WTC11 (cell line): Measurements from ENCODE around the gene ACACA.

ENCODE experiments used
- CBFB ChIP-seq: sonication (generic); formaldehyde crosslinking; IDR thresholded peaks from 2 replicates; pipeline ENCODE4 v1.8.1; 2022; ENCODE audit warnings: mild to moderate bottlenecking, low read depth, missing genetic modification reagents
- CREB1 ChIP-seq: sonication (generic); formaldehyde crosslinking; IDR thresholded peaks from 2 replicates; pipeline ENCODE4 v1.8.0; 2023; ENCODE audit warnings: mild to moderate bottlenecking, missing genetic modification reagents
- ESRRA ChIP-seq: sonication (generic); formaldehyde crosslinking; IDR thresholded peaks from 2 replicates; pipeline ENCODE4 v1.8.1; 2022; ENCODE audit warnings: mild to moderate bottlenecking, missing genetic modification reagents, borderline replicate concordance
- HMGXB4 ChIP-seq: sonication (generic); formaldehyde crosslinking; IDR thresholded peaks from 2 replicates; pipeline ENCODE4 v1.8.1; 2023; ENCODE audit warnings: mild to moderate bottlenecking, moderate library complexity, missing genetic modification reagents
- MXD4 ChIP-seq: fragments of 250-450 bp; sonication (Bioruptor Pico); IDR thresholded peaks from 2 replicates; pipeline ENCODE4 v1.8.0; 2021; ENCODE audit warnings: mild to moderate bottlenecking, moderate library complexity, borderline replicate concordance
- NFATC4 ChIP-seq: fragments of 250-450 bp; sonication (Bioruptor Pico); IDR thresholded peaks from 2 replicates; pipeline ENCODE4 v1.9.0; 2021; ENCODE audit warnings: mild to moderate bottlenecking
- NFYB ChIP-seq: sonication (generic); formaldehyde crosslinking; conservative IDR thresholded peaks from 2 replicates; pipeline ENCODE4 v1.8.0; 2022; ENCODE audit warnings: low read depth, missing genetic modification reagents
- ZBTB21 ChIP-seq: sonication (generic); formaldehyde crosslinking; IDR thresholded peaks from 2 replicates; pipeline ENCODE4 v1.8.1; 2023; ENCODE audit warnings: mild to moderate bottlenecking, missing genetic modification reagents, borderline replicate concordance
- ZNF281 ChIP-seq: sonication (generic); formaldehyde crosslinking; IDR thresholded peaks from 2 replicates; pipeline ENCODE4 v1.8.0; 2023; ENCODE audit warnings: mild to moderate bottlenecking, missing genetic modification reagents
- TF ChIP-seq, protein P1 (sequence below): sonication (generic); formaldehyde crosslinking; IDR thresholded peaks from 2 replicates; pipeline ENCODE4 v1.8.1; 2022; ENCODE audit warnings: mild to moderate bottlenecking, moderate library complexity, missing genetic modification reagents
- TF ChIP-seq, protein P2 (sequence below): fragments of 200-600 bp; IDR thresholded peaks from 2 replicates; pipeline ENCODE4 v1.8.0; 2022; ENCODE audit warnings: antibody characterized with exemption
- TF ChIP-seq, protein P3 (sequence below): sonication (generic); formaldehyde crosslinking; IDR thresholded peaks from 2 replicates; pipeline ENCODE4 v1.8.0; 2022; ENCODE audit warnings: mild to moderate bottlenecking, missing genetic modification reagents

DNA sequence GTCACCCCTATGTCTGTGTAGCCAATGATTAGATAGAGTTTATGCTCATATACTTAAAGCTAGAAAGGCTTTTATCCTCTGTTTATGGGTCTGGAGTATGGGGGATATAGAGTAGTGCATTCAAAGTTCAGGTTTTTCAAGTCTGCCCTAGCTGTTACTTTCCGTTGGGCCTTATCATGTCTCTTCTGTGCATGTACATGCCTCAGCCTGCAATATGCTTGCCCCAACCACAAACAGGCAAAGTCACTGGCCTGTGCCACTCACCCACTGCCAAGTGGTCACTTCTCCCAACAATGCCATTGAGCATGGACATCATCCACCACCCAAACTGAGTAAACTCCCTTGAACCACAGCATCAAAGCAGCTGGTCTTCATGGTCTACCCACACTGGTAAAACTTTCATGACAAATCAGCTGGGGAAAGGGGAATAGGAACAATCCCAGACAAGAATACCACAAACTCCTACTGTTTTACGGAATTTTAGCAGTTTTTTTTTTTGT, 101.2 kb downstream of the ACACA start:
- no peak for TF ChIP-seq CBFB
- TF ChIP-seq, protein P1, sequence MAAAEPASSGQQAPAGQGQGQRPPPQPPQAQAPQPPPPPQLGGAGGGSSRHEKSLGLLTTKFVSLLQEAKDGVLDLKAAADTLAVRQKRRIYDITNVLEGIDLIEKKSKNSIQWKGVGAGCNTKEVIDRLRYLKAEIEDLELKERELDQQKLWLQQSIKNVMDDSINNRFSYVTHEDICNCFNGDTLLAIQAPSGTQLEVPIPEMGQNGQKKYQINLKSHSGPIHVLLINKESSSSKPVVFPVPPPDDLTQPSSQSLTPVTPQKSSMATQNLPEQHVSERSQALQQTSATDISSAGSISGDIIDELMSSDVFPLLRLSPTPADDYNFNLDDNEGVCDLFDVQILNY (CRISPR knock-in tag): no peak
- no peak for TF ChIP-seq ZNF281
- TF ChIP-seq MXD4 (CRISPR knock-in tag): no peak
- no peak for TF ChIP-seq NFYB (CRISPR knock-in tag)
- TF ChIP-seq CREB1: no peak
- TF ChIP-seq HMGXB4 (CRISPR knock-in tag): no peak
- TF ChIP-seq ESRRA (CRISPR knock-in tag): no peak
- TF ChIP-seq, protein P2, sequence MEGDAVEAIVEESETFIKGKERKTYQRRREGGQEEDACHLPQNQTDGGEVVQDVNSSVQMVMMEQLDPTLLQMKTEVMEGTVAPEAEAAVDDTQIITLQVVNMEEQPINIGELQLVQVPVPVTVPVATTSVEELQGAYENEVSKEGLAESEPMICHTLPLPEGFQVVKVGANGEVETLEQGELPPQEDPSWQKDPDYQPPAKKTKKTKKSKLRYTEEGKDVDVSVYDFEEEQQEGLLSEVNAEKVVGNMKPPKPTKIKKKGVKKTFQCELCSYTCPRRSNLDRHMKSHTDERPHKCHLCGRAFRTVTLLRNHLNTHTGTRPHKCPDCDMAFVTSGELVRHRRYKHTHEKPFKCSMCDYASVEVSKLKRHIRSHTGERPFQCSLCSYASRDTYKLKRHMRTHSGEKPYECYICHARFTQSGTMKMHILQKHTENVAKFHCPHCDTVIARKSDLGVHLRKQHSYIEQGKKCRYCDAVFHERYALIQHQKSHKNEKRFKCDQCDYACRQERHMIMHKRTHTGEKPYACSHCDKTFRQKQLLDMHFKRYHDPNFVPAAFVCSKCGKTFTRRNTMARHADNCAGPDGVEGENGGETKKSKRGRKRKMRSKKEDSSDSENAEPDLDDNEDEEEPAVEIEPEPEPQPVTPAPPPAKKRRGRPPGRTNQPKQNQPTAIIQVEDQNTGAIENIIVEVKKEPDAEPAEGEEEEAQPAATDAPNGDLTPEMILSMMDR: no peak
- no peak for TF ChIP-seq ZBTB21
- TF ChIP-seq, protein P3, sequence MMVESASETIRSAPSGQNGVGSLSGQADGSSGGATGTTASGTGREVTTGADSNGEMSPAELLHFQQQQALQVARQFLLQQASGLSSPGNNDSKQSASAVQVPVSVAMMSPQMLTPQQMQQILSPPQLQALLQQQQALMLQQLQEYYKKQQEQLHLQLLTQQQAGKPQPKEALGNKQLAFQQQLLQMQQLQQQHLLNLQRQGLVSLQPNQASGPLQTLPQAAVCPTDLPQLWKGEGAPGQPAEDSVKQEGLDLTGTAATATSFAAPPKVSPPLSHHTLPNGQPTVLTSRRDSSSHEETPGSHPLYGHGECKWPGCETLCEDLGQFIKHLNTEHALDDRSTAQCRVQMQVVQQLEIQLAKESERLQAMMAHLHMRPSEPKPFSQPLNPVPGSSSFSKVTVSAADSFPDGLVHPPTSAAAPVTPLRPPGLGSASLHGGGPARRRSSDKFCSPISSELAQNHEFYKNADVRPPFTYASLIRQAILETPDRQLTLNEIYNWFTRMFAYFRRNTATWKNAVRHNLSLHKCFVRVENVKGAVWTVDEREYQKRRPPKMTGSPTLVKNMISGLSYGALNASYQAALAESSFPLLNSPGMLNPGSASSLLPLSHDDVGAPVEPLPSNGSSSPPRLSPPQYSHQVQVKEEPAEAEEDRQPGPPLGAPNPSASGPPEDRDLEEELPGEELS (CRISPR knock-in tag): no peak
- TF ChIP-seq NFATC4 (CRISPR knock-in tag): no peak
